GM12892 (cell line): ENCODE measurements around the gene MAMLD1.

Experiments
- POLR2A ChIP-seq: IDR thresholded peaks from 2 replicates; pipeline ENCODE4 v1.6.1; 2011; ENCODE audit warnings: low read depth, low read length, control low read depth
- POLR2AphosphoS5 ChIP-seq: IDR thresholded peaks from 2 replicates; pipeline ENCODE4 v1.6.1; 2011; ENCODE audit warnings: low read depth, low read length, control low read depth

- TF ChIP-seq POLR2A, result no peak
- no peak for TF ChIP-seq POLR2AphosphoS5
Observed at GRCh38 chrX:150531467-150531866, 168.3 kb downstream of the MAMLD1 start.
